GM12801 (cell line): ENCODE measurements around the gene SLC25A39.

Experiments
- CTCF ChIP-seq: IDR thresholded peaks from one replicate; pipeline ENCODE4 v1.5.1; 2011; ENCODE audit warnings: control low read depth; ENCODE audit not compliant: insufficient read length; ENCODE audit errors: extremely low read depth

SLC25A39 gene

GRCh38 chr17:44277976-44278375 lies 46.6 kb downstream of the SLC25A39 start:
- TF ChIP-seq CTCF = no peak

GRCh38 chr17:44273607-44274006 lies 51.0 kb downstream of the SLC25A39 start:
- TF ChIP-seq CTCF = no peak

- no peak for TF ChIP-seq CTCF
Measured at GRCh38 chr17:44272954-44273353, 51.7 kb downstream of the SLC25A39 start.

- TF ChIP-seq CTCF = no peak
Measured at GRCh38 chr17:44272321-44272951, 52.2 kb downstream of the SLC25A39 start.
